Adrenal gland (tissue), 5 donors: ENCODE measurements around the gene UBE2H.

ENCODE experiments used
- CTCF ChIP-seq, 6 experiments: fragments of 450-650 bp in 4 of 6; fragments of 200-600 bp in 2 of 6; sonication (generic) in 1 of 6; IDR thresholded peaks; 1 replicate in 5 of 6; 2 replicates in 1 of 6; pipeline versions ENCODE4 v1.5.1 to v1.8.0; 2016 to 2021; ENCODE audit warnings: antibody characterized with exemption in 6 of 6, mild to moderate bottlenecking in 2 of 6, moderate library complexity in 1 of 6
- POLR2A ChIP-seq, 2 donors: fragments of 450-650 bp; IDR thresholded peaks; one replicate each; pipeline ENCODE4 v1.6.1; 2017; ENCODE audit warnings: antibody characterized with exemption in 2 of 2, mild to moderate bottlenecking in 2 of 2, moderate library complexity in 1 of 2
- donor health status: DM: no; HTN: no; CAD: no.

DNA sequence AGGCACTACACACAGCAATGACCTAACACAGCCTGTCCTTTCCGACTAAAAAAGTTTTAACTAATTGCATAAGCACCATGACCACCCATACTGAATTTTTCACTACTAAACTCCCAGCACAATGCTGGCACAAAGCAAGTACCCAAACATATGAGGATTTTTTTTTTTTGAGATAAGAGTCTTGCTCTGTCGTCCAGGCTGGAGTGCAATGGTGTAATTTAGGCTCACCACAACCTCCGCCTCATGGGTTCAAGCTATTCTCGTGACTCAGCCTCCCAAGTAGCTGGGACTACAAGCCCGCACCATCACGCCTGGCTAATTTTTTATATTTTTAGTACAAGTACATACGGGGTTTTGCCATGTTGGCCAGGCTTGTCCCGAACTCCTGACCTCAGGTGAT is 5.1 kb downstream of the UBE2H start:
- TF ChIP-seq CTCF (IDR thresholded peaks at IDR 0.05) (no peak), POLR2A (IDR thresholded peaks at IDR 0.05) (no peak)
